Fibroblast of pulmonary artery (primary cell): ENCODE measurements around the gene RBM33.

Experiments
- DNase-seq: peaks from one replicate; pipeline ENCODE4 v3.0.0-alpha.2; 2010; ENCODE audit warnings: low read depth
- H3K4me3 ChIP-seq: replicated peaks from 2 replicates; pipeline ENCODE4 v1.5.1; 2011; ENCODE audit warnings: low read depth, mild to moderate bottlenecking, control low read depth, low read length, moderate library complexity
- TF ChIP-seq, protein P1 (sequence below): IDR thresholded peaks from 2 replicates; pipeline ENCODE4 v1.5.1; 2011; ENCODE audit warnings: mild to moderate bottlenecking, control low read depth, low read length, inconsistent platforms; ENCODE audit errors: missing control alignments

Gene RBM33

GRCh38 chr7:155660758-155661093 lies 16.3 kb downstream of the RBM33 start:
- DNase-seq, result no peak
- TF ChIP-seq, protein P1, sequence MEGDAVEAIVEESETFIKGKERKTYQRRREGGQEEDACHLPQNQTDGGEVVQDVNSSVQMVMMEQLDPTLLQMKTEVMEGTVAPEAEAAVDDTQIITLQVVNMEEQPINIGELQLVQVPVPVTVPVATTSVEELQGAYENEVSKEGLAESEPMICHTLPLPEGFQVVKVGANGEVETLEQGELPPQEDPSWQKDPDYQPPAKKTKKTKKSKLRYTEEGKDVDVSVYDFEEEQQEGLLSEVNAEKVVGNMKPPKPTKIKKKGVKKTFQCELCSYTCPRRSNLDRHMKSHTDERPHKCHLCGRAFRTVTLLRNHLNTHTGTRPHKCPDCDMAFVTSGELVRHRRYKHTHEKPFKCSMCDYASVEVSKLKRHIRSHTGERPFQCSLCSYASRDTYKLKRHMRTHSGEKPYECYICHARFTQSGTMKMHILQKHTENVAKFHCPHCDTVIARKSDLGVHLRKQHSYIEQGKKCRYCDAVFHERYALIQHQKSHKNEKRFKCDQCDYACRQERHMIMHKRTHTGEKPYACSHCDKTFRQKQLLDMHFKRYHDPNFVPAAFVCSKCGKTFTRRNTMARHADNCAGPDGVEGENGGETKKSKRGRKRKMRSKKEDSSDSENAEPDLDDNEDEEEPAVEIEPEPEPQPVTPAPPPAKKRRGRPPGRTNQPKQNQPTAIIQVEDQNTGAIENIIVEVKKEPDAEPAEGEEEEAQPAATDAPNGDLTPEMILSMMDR, result no peak
- H3K4me3 ChIP-seq, result no peak overlapping the region

DNA sequence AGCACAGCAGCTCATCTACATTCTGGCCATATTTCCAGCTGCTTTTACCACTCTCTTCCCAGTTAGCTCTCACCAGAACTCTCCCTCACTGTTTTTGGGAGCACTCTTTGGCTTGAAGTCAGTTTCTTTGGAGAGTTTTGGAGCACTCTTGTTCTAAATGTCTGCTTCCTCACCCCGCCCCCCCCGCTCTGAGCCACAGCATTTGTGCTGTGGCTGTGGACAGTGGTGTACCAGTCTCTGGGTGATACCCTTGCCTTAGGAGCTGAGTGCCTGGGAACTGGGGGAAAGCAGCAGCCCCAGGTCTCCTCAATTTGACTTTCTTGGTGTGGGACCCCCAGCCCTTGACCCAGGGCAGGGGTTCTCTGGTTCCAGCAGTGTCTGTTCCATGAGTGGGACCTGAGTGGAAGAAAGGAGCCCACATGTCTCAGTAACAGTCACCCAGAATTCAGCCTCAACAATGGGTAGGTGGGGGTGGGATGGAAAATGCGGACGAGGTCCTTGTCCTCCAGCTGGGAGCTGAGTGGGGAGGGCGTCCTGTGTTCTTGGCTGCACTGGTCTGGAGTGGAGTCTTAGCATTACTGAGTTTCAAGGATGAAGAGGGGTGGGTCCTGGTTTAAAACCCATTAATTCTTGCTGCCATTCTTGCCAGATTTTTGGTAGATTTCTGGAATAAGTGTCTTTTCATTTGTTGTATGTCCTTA lies 18.0 kb downstream of the RBM33 start:
- DNase-seq, result no peak
- TF ChIP-seq, protein P1, result no peak
- H3K4me3 ChIP-seq, result no peak overlapping the region

DNA sequence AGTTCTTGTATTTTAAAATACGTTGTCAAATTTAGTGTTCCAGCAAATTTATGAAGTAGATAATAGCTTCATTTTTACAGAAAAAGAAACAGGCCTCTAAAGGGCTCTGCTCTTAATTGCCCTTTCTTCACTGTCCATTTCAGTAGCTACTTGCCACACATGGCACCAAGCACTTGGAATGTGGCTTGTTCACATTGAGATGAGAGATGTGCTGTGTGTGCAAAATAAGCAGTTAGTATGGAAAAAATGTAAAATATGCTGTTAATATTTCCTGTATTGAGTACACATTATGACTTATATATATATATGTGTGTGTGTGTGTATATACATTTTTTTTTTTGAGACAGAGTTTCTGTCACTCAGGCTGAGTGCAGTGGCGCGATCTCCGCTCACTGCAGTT lies 19.5 kb downstream of the RBM33 start:
- TF ChIP-seq, protein P1, result no peak
- no peak for DNase-seq
- no peak overlapping the region for H3K4me3 ChIP-seq

GRCh38 chr7:155665079-155665956 lies 20.9 kb downstream of the RBM33 start:
- no peak overlapping the region for H3K4me3 ChIP-seq
- no peak for DNase-seq
- TF ChIP-seq, protein P1, result no peak

DNA sequence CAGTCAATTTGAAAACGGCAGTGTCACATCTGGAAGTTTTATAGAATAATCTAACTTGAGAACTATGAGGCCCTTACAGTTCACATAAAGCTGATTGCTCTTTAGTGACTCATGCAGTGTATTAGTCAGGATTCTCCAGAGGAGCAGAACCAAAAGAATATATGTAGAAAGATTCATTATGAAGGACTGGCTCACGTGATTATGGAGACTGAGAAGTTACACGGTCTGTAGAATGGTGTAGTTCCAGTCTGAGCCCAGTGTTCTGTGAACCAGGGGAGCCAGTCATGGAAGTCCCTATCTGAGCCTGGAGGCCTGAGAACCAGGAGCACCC lies 21.5 kb downstream of the RBM33 start:
- DNase-seq, result peak; percentile 79
- TF ChIP-seq, protein P1, result no peak

GRCh38 chr7:155667241-155667829 lies 22.9 kb downstream of the RBM33 start:
- no peak for DNase-seq
- H3K4me3 ChIP-seq, result no peak overlapping the region
- TF ChIP-seq, protein P1, result no peak

More for the DNA sequence above, 21.5 kb downstream of the RBM33 start:
- H3K4me3 ChIP-seq, result no peak overlapping the region
